Hepatocyte (in vitro differentiated cells): ENCODE results near the gene MED17. TPM values are rescaled to one million over a fixed set of nuclear protein-coding genes. Genes with fewer than 3 reads are reported as not detected.

ENCODE experiments used
- DNase-seq: peaks from one replicate; pipeline ENCODE4 v3.0.0-alpha.2; 2016; ENCODE audit warnings: low spot score
- H2AFZ ChIP-seq: fragments of 200-600 bp; sonication (generic); 2 replicates; pipeline ENCODE4 v1.6.0; 2016; ENCODE audit warnings: antibody characterized with exemption, mild to moderate bottlenecking
- H3K27ac ChIP-seq: fragments of 200-600 bp; sonication (generic); 2 replicates; pipeline ENCODE4 v1.5.1; 2016; ENCODE audit warnings: mild to moderate bottlenecking
- H3K27me3 ChIP-seq: fragments of 200-600 bp; sonication (generic); 2 replicates; pipeline ENCODE4 v1.6.1; 2016
- H3K36me3 ChIP-seq: fragments of 200-600 bp; sonication (generic); replicated peaks from 2 replicates; pipeline ENCODE4 v1.5.1; 2016; ENCODE audit warnings: low read depth; ENCODE audit not compliant: insufficient read depth
- H3K4me1 ChIP-seq: fragments of 200-600 bp; sonication (generic); 2 replicates; pipeline ENCODE4 v1.5.1; 2016; ENCODE audit warnings: mild to moderate bottlenecking, moderate library complexity; ENCODE audit not compliant: insufficient read depth
- H3K4me2 ChIP-seq: fragments of 200-600 bp; sonication (generic); 2 replicates; pipeline ENCODE4 v1.6.0; 2016
- H3K4me3 ChIP-seq: fragments of 200-600 bp; sonication (generic); 2 replicates; pipeline ENCODE4 v1.5.1; 2016; ENCODE audit warnings: mild to moderate bottlenecking
- H3K79me2 ChIP-seq: fragments of 200-600 bp; sonication (generic); 2 replicates; pipeline ENCODE4 v1.6.0; 2017; ENCODE audit warnings: mild to moderate bottlenecking
- H3K9me2 ChIP-seq: fragments of 200-600 bp; sonication (generic); replicated peaks from 2 replicates; pipeline ENCODE4 v1.6.0; 2017; ENCODE audit warnings: mild to moderate bottlenecking; ENCODE audit not compliant: insufficient read depth
- H3K9me3 ChIP-seq: fragments of 200-600 bp; sonication (generic); 2 replicates; pipeline ENCODE4 v1.5.1; 2016; ENCODE audit warnings: low read depth, mild to moderate bottlenecking
- H4K20me1 ChIP-seq: fragments of 200-600 bp; sonication (generic); 2 replicates; pipeline ENCODE4 v1.6.0; 2016; ENCODE audit warnings: mild to moderate bottlenecking; ENCODE audit not compliant: insufficient read depth, poor library complexity, severe bottlenecking
- EZH2 ChIP-seq: fragments of 200-600 bp; sonication (generic); IDR thresholded peaks from 2 replicates; pipeline ENCODE4 v1.6.1; 2016; ENCODE audit warnings: antibody characterized with exemption, mild to moderate bottlenecking, borderline replicate concordance
- EZH2phosphoT487 ChIP-seq: fragments of 200-600 bp; sonication (generic); IDR thresholded peaks from one replicate; pipeline ENCODE4 v1.6.1; 2018; ENCODE audit warnings: antibody characterized with exemption, mild to moderate bottlenecking, low read depth, moderate library complexity; ENCODE audit not compliant: unreplicated experiment, severe bottlenecking
- WGBS: methylation state at CpG from one replicate; pipeline ENCODE4 v1.1.6; 2016; ENCODE audit warnings: low lambda C conversion rate; ENCODE audit errors: missing lambda C conversion rate; 5-methylcytosine and 5-hydroxymethylcytosine counted together
- polyA plus RNA-seq: library from polyadenylated mRNA; unstranded; fragments of >200 nt; fragmentation: Nextera tagmentation; extraction: Ambion mirVana; gene quantifications from 2 replicates; pipeline ENCODE4 v1.2.1, GENCODE V29; 2016
- total RNA-seq: library from RNA; depleted of rRNA; stranded (reverse); fragments of >200 nt; gene quantifications from 2 replicates; pipeline ENCODE4 v1.2.3, GENCODE V29; 2014
- TF ChIP-seq, protein P1 (sequence below): fragments of 200-600 bp; sonication (generic); IDR thresholded peaks from 2 replicates; pipeline ENCODE4 v1.5.1; 2016; ENCODE audit warnings: antibody characterized with exemption, mild to moderate bottlenecking; ENCODE audit not compliant: poor library complexity

The MED17 gene
- total and polyA plus RNA-seq, 2 experiments from 2014 or later, result 18.3 to 33.7 TPM

DNA sequence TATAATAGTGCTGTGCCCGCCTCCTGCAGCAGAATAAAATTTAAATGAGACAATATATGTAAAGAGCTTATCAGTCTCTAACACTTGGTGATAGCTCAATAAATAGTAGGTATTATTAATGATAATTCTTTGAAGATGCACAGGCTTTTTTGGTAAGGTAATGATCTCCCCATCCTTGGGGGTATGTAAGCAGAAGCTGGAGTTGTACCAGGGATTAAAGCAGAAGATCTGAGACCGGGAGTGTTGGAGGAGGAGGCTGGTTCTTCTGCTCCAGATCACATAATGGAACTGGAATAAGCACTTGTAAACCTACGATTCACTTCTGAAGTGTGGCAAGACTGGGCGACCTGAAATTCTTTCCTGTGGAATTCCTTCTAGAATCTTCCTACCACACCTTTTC lies 58.0 kb downstream of the MED17 start:
- 91% methylated on average over 4 of the region's 4 CpGs for WGBS
- Histone ChIP-seq H3K27ac (no peak overlapping the region), H3K9me3 (no peaks in the 10 kb centered on the region), H3K27me3 (no peaks in the 10 kb centered on the region), H4K20me1 (no peaks in the 10 kb centered on the region), H3K79me2 (no peaks in the 10 kb centered on the region), H3K36me3 (no peaks in the 10 kb centered on the region), H3K9me2 (no peaks in the 10 kb centered on the region), H3K4me2 (no peak overlapping the region), H2AFZ (no peak overlapping the region), H3K4me3 (no peak overlapping the region), H3K4me1 (no peaks in the 10 kb centered on the region)
- DNase-seq, result no peak
- TF ChIP-seq EZH2phosphoT487 (no peak), EZH2 (no peak)
- TF ChIP-seq, protein P1, sequence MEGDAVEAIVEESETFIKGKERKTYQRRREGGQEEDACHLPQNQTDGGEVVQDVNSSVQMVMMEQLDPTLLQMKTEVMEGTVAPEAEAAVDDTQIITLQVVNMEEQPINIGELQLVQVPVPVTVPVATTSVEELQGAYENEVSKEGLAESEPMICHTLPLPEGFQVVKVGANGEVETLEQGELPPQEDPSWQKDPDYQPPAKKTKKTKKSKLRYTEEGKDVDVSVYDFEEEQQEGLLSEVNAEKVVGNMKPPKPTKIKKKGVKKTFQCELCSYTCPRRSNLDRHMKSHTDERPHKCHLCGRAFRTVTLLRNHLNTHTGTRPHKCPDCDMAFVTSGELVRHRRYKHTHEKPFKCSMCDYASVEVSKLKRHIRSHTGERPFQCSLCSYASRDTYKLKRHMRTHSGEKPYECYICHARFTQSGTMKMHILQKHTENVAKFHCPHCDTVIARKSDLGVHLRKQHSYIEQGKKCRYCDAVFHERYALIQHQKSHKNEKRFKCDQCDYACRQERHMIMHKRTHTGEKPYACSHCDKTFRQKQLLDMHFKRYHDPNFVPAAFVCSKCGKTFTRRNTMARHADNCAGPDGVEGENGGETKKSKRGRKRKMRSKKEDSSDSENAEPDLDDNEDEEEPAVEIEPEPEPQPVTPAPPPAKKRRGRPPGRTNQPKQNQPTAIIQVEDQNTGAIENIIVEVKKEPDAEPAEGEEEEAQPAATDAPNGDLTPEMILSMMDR, result no peak

DNA sequence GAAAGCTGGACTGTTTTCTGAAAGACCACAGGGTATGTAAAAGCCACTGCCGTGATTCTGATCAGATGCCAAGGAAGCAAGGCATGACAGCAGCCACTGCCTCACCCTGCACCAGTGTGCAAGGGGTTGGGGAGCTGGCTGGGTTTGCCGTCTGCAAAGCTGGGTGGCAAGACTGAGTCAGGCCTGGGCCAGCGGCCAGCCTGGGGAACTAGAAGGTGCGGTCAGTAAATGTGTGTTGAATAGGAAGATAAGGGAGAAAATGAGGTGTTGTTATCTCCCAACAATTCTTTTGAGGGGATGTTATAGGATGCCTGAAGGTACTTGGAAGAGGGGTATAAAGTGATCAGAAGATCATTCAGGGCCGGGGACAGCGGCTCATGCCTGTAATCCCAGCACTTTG lies 58.4 kb downstream of the MED17 start:
- no peak overlapping the region for H3K4me2 ChIP-seq
- no peaks in the 10 kb centered on the region for H3K36me3 ChIP-seq

DNA sequence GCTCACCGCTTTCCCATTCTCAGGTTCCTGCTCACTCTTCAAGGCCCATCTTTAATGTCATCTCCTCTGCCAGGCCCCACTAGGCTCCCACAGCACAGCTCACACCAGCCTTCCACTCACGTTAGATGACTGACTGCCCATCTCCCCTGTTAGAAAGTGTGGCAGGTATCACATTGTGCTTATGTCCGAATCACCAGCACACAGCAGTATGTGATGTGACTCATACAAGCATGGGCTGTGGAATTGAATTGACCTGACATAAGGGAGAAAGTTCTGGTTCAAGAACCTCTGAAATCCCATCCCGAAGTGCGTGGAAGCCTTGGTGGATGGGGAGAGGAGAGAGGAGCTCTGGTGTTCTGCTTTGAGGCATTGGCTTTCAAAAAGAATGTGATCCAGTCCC lies 59.8 kb downstream of the MED17 start:
- DNase-seq, result no peak
- TF ChIP-seq EZH2 (no peak), EZH2phosphoT487 (no peak)
- TF ChIP-seq, protein P1, result no peak
- no peak overlapping the region for H3K4me2 ChIP-seq
- H3K4me1 ChIP-seq, result no peaks in the 10 kb centered on the region
- no peaks in the 10 kb centered on the region for H3K9me3 ChIP-seq
- no peaks in the 10 kb centered on the region for H3K9me2 ChIP-seq
- no peaks in the 10 kb centered on the region for H3K27me3 ChIP-seq
- no peak overlapping the region for H3K27ac ChIP-seq
- H4K20me1 ChIP-seq, result no peaks in the 10 kb centered on the region
- H3K79me2 ChIP-seq, result no peaks in the 10 kb centered on the region
- H3K36me3 ChIP-seq, result no peaks in the 10 kb centered on the region
- H2AFZ ChIP-seq, result no peak overlapping the region
- no peak overlapping the region for H3K4me3 ChIP-seq
- WGBS, result 95% methylated on average over 5 of the region's 5 CpGs

More for the DNA sequence above, 58.4 kb downstream of the MED17 start:
- Histone ChIP-seq H4K20me1 (no peaks in the 10 kb centered on the region), H3K27ac (no peak overlapping the region), H2AFZ (no peak overlapping the region), H3K79me2 (no peaks in the 10 kb centered on the region), H3K4me1 (no peaks in the 10 kb centered on the region), H3K9me2 (no peaks in the 10 kb centered on the region), H3K9me3 (no peaks in the 10 kb centered on the region), H3K27me3 (no peaks in the 10 kb centered on the region), H3K4me3 (no peak overlapping the region)
- TF ChIP-seq EZH2, result no peak
- TF ChIP-seq EZH2phosphoT487, result no peak
- TF ChIP-seq, protein P1, result no peak
- WGBS, result 74% methylated on average over 6 of the region's 6 CpGs
- no peak for DNase-seq

DNA sequence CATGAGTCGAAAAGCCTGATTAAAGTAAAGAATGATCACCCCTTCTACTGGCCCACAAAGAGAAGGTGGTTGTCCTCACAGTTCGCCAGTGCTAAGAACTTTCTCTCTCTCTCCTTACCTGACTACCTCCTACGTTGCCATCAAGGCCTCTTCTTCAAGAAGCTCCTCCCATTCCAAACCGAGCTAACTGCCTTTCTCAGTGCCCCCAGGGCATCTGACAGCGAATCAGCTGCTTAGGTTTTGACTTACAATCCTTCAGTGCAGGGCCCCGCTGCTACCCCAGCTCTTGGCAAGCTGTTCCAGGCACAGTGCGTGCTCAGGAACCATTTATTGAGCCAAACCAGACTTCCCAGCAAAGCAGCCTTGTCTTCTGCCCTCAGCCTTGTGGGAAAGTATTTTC lies 60.5 kb downstream of the MED17 start:
- DNase-seq, result no peak
- Histone ChIP-seq H3K4me3 (no peak overlapping the region), H3K4me1 (no peaks in the 10 kb centered on the region), H3K4me2 (no peak overlapping the region), H3K36me3 (no peaks in the 10 kb centered on the region), H3K9me3 (no peaks in the 10 kb centered on the region), H3K9me2 (no peaks in the 10 kb centered on the region), H4K20me1 (no peaks in the 10 kb centered on the region), H3K27me3 (no peaks in the 10 kb centered on the region), H3K79me2 (no peaks in the 10 kb centered on the region), H2AFZ (no peak overlapping the region), H3K27ac (no peak overlapping the region)
- TF ChIP-seq EZH2phosphoT487 (no peak), EZH2 (no peak)
- TF ChIP-seq, protein P1, result no peak
- WGBS, result 60% methylated on average over 7 of the region's 7 CpGs
